A673 (cell line): ENCODE data around the gene DAPK1.

Source experiments
- EZH2 ChIP-seq: fragments of 200-600 bp; sonication (generic); IDR thresholded peaks from 2 replicates; pipeline ENCODE4 v1.6.1; 2017; ENCODE audit warnings: borderline replicate concordance, low read depth, mild to moderate bottlenecking, mixed read lengths, antibody characterized with exemption, low read length; ENCODE audit not compliant: poor library complexity, severe bottlenecking
- TF ChIP-seq, protein P1 (sequence below): fragments of 300-800, 200-600 bp; sonication (generic); conservative IDR thresholded peaks from 2 replicates; pipeline ENCODE4 v1.5.1; 2017; ENCODE audit warnings: low read depth, mild to moderate bottlenecking, antibody characterized with exemption, low read length, moderate library complexity, mixed read lengths

- TF ChIP-seq, protein P1, sequence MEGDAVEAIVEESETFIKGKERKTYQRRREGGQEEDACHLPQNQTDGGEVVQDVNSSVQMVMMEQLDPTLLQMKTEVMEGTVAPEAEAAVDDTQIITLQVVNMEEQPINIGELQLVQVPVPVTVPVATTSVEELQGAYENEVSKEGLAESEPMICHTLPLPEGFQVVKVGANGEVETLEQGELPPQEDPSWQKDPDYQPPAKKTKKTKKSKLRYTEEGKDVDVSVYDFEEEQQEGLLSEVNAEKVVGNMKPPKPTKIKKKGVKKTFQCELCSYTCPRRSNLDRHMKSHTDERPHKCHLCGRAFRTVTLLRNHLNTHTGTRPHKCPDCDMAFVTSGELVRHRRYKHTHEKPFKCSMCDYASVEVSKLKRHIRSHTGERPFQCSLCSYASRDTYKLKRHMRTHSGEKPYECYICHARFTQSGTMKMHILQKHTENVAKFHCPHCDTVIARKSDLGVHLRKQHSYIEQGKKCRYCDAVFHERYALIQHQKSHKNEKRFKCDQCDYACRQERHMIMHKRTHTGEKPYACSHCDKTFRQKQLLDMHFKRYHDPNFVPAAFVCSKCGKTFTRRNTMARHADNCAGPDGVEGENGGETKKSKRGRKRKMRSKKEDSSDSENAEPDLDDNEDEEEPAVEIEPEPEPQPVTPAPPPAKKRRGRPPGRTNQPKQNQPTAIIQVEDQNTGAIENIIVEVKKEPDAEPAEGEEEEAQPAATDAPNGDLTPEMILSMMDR = no peak
- no peak for TF ChIP-seq EZH2
These were observed 50.5 kb downstream of the DAPK1 start for GRCh38 chr9:87548159-87548558.
